NCI-H226 (cell line): Measurements from ENCODE around the gene AQP9.

Experiments used
- DNase-seq: peaks from one replicate; pipeline ENCODE4 v3.0.0-alpha.2; 2015

The AQP9 gene

DNA sequence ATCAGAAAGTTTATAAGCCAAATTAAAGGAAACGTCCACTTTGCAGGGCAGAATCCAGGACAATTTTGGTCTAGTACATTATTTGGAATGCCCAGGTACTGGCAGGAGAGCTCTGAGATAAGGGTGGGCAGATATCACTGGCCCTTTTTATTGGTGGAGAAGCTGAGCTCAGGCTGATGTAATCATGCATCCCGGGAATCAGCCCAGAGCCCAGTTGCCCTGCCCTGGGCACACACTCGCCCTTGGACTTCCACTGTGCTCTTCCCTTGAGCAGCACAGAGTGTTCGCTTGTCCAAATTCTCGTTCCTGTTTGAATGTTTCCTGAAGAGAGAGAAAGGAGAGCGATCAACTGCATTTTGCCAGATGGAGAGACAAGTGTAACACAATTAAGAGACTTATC is 3.7 kb downstream of the AQP9 start:
- DNase-seq = no peak

DNA sequence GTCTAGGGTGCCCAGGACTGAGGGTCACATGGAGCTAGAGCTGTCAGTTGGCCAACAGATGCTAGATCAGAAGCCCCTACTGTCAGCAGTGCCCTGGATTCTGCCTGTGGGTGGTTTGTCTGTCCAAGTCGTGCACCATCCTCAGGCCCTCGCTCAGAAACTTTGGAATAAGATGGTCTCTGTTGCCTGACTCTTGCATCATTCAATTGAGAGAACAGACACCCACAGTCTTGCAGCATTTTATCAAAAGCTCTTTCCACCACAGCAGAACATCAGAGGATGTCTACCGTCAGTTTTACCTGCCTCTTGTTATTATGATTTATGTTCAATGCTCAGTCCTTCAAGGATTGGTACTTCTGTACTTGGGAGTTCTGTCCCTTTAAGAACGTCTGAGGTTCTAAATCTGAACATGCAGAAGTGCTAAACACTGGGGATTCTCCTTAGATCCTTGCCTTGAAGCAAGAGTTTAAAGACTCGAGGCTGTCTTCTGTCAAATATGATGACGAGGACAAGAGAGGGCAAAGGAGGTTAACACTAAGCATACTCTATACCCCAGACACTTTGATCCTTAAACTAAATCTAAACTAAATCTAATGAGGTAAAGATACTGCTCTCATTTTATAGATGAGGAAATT is 4.8 kb downstream of the AQP9 start:
- no peak for DNase-seq

DNA sequence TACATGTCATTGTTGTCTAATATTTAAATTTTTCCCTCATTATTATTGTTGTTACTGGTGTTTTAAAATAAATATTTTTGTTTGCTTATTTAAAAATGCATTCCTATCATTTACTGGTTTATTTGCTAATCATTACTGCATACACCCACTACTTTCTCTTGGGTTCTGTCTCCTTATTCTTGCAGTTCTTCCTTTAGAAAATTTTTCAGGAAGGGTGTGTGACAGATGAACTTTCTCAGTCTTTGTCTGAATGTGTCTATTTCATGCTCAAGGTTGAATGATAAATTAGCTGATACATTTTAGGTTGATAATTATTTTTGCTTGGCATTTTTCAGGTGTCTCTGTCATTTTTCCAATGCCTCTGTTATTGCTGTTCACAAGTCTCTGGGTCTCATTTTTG is 7.4 kb downstream of the AQP9 start:
- DNase-seq = no peak

DNA sequence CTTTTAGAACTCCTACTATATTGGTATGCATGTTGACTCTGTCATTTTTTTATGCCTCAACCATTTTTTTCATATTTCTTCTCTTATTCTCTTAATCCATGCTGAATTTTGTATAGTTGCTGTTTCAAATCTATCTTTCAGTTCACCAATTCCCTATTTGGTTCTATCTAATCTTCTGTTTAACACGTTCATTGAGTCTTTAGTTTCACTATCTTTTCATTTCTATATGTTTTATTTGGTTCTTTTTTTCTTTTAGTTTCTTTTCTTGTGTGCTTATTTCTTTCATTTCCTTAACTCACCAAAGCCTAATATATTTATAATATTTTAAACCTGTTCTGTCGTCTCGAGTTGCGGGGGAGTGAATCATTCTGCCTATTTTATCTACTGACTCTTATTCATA is 8.0 kb downstream of the AQP9 start:
- no peak for DNase-seq

DNA sequence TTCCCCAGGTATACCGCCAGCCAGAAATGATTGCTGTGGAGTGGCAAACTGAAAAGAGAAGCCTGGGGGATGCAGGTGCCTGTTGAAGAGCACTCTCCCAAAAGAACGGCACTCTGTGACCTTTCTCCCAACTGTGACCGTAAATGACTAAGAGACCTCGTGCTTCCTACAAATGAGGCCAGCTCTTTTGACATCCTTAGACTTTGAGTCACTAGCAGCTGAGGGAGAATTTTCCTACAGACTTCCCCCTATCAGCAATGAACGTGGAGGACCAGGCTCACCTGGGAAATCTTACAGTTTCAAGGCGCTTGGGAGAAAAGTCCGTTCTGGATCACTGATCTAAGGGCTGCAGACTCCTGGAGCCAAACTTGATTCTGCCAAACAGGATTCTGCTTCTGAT is 8.6 kb downstream of the AQP9 start:
- no peak for DNase-seq

DNA sequence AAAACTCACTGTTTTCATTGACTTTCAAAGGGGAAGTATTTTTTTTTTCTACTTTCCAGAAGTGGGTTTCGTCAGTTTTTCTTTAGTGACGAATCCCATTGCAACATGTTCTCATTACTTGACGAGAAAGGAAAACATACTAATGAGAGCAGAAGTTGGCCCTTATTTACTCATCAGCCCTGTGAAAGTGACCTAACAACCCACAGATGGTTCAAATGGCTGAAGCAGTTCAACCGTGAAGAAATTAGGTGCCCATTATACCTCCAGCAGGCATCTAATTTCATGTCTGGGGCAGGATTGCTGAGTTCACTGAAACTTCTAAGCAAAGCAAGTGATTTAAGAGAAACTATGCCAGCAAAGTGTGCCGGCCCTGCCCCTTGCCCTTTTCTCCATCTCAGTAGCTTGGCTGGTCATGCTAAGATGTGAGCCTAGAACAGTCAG is 9.0 kb downstream of the AQP9 start:
- no peak for DNase-seq

DNA sequence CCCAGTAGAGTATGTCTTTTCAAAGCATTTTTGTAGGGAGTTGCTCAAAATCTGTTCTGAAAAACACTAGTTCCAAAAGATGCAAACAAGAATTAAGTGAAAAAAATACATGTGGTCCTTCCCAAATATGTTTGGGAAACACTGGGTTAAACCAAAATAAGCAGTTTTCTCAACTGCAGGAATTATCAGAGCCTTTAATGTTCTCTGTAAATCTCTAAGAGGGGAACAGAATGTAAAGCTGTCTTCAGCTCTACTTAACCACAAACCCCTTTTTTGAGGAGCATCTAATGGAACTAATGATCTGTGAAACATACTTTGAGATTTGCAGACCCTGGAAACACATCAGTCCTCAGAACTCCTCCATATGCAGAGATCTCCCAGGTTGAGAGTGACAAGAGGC is 9.9 kb downstream of the AQP9 start:
- DNase-seq = no peak

DNA sequence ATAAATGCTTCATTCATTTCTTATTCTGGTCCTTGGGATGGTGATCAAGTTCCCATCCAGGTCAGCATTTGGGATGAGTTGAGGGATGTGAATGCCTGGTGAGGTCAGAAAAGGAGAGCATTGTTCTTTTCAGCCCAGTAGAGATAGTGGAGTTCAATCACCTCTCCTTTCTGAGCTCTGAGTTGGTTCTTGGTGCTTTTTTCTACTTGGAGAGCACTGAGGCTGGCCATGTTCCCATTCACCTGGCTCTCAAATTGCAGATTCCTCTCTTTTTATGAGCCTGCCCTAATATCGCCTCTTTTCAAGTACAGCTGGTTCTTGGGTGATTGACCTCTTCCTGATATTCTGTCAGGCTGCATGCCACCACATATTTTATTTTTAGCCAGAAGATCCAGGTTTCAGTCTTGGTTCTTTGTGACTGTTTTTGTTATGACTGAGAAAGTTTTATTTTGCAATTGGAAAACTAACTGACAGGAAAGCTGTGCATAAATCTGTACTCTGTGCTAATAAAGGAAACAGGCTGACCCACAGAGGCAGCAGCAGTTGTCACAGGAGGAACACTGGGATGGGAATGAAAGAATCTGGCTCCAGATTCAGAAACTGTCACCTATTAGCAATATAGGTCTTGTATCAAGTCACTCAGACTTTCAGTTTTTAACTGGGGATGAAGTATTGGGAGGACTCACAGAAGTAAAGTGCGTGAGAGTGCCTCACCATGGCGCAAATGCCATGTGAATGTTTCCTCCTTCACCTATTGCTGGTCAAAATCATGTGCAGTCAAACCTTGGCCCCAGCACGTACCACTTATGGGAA is 10.7 kb downstream of the AQP9 start:
- no peak for DNase-seq

DNA sequence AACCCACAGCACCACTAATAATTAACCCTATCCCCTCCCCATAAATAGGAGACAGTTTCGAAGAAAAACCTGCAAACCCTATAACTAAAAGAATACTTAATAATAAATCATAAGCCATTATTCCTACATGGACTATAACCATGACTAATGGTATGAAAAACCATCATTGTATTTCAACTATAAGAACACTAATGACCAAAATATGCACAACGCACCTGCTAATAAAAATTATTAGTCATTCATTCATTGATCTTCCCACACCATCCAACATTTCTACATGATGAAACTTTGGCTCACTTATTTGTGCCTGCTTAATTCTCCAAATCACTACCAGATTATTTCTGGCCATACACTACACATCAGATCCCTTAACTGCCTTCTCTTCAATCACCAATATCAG is 16.6 kb downstream of the AQP9 start:
- DNase-seq = no peak

DNA sequence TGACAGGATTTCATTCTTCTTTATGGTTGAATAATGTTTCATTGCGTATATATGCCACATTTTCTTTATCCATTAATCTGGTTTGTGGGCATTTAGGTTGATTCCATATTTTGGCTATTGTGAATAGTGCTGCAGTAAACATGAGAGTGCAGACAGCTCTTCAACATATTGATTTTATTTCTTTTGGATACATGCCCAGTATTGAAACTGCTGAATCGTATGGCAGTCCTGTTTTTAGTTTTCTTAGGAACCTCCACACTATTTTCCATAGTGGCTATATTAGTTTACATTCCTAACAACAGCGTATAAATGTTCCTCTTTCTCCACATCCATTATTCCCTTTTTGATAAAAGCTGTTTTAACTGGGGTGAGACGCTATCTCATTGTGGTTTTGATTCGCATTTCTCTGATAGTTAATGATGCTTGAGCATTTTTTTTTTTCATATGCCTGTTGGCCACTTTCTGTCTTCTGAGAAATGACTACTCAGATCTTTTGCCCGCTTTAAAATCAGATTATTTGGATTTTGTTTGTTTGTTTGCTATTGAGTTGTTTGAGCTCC is 21.7 kb downstream of the AQP9 start:
- no peak for DNase-seq

DNA sequence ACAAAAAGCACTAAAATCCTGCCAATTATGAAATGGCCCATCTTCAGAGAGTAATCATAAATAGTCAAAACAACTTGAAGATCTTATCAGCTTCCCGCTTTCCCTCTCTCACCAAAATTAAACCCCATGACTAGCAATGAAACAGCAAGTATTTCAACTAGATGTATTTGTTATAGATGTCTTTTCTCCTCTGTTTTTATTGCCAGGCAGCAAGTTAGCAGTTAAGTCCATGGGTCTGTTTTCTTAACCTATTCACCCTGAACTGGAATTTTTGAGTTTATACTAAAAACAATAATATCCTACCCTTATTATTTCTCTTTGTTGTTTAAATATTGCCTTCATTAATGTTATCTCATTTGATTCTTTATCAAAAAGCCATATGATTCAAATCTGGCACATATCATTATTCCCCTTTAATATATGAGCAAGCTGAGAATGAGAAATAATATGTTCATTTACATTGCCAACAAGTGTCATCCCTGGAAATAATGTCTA is 23.3 kb downstream of the AQP9 start:
- no peak for DNase-seq

DNA sequence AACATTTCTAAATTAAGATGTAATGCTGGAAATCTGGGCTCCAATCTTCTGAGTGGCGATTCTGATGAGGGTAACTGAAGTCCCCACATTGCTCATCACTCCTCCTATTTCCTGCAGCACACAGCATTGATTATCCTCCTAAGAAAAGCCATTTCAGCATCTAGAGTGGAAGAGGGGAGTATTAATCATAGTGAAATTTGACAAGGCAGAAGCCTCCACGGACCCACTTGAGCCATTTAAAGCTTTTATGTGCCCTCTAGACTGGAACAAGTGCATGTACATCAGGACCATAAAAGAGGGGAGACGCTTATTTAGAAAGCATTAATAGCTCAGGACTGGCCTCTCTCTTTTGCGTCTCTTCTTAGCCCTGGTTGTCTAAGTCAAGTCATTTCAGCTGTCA is 25.8 kb downstream of the AQP9 start:
- DNase-seq = no peak

DNA sequence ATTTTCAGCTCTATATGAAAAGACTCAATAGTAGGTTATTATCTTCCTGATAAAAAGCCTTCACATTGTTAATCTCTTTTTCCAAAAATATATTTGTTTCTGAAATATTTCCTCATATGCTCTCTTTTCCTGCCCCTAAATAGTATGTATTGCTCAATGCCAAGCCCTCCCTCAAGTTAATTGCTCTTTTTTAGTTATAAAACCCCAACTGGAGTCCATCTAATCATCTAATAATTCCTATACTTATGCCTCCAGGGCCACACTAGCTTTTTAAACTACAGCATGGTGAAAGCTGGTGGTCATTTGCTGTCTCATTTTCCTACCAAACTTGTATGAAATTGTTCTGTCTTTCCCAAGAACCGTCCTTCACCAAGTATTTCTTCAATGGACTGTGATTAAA is 26.7 kb downstream of the AQP9 start:
- no peak for DNase-seq

DNA sequence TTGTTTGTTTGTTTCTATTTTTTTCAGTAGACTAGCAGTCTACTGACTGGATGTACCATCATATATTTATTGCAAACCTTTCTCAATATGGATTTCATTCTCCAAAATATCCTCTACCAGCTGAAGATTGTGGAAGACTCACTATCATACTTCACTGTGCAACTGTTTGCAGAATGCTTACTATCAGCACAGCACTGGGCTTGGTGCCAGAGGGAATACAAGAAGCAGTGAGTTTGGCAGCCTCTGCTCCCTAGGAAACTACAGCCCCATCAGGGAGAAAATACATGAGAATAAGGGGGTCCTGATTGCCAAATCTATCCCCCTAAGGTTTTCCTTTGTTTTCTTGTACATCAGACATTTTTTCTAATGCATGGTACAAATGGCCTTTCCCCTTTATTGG is 27.5 kb downstream of the AQP9 start:
- peak; percentile 75 for DNase-seq

DNA sequence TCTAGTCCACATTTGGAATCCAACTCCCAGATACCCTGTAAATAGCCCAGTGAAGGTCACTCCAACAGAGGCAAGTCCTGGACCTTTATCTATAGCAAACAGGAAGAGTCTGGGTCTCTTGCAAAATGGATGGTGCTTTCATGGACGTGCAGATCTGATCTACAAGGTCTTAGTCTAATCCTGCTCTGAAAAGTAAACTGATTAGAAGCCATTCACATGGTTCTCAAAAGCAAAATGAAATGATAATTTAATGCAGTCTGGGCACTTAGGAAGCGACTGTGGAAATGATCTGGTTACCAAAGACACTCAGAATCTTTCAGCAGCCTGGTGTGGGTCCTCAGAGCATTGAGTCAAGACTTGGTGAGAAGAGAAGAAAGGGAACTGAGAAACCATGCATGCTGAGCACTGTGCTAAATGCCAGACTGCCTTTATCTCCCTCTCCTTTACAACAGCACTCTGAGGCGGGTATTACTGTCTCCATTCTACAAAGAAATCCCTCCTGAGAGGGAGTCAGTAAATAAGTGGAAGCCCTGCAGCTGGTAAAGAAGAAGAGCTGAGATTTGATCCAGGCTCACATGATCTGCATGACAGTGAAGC is 29.0 kb downstream of the AQP9 start:
- no peak for DNase-seq

DNA sequence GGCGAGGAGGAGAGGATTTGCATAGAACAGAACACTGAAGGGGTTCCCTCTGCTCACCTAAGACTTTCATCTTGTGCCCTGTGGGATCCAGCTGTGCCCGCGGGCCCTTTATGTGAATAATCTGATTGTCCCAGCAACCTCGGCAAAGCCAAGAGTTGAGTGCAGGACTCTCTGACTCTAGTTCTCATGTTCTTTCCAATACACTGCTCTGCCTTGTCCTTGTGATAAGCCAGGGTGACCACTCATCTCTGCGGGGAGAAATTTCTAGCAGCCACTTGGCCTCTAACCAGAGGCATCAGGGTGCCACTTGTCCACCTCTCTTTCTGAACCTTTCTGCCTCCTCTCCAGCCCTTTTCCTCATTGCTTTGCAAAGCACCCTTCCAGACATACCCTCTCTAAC is 31.8 kb downstream of the AQP9 start:
- no peak for DNase-seq

DNA sequence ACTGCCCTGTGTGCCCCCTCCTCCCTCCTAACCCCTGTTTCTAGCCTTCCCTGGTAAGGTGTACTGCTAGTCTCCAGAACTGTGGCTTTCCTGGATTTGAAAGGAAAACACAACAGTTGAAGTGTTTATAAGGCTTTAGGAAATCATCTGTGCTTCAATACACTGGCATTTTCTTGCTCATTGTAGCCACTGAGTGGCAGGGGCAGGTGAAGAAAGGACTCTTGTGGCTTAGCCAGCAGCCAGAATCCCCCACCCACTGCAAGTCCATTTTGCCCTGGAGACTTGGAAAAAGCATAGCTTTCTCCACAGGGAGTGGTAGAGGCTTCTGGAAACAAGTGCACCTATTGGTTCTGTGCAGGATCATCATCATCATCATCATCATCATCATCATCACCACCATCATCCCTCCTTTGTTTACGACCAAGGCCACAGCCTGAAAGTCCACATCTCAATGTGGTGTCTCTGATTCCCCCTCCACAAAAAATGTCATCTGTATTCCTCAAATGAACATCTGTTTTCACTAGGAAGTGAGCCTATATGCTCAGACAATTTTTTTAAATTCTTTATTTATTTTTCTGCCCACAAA is 33.4 kb downstream of the AQP9 start:
- DNase-seq = no peak

DNA sequence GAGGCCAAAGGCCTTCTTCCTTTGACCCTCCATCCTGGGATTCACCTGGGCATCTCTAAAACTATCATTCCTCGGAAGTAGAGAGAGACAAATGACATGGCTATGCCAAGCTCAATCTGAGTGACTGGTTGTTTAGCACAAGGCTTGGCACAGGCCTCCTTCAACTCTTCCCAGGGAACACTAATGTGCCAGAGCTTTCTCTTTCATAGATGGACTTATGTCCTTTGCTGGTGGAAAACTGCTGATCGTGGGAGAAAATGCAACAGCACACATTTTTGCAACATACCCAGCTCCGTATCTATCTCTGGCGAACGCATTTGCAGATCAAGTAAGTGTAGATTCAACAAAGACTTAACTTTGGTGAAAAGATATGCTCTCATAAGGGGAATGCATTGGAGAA is 36.5 kb downstream of the AQP9 start:
- no peak for DNase-seq

DNA sequence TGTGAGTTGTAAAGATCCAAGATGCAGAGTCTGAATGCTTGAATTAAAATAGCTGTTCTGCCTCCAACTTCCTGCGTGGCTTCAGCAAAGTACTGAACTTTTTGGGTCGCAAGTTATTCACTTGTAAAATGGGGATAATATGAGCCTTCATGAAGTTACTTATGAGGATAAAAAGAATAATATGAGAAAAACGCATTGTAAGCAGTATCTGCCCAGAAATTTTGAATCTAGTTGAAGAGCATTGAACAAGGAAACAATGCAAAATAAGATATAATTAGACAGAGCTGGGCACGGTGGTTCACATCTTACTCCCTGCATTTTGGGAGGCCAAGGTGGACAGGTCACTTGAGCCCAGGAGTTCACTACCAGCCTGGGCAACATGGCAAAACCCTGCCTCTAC is 37.8 kb downstream of the AQP9 start:
- DNase-seq = no peak

DNA sequence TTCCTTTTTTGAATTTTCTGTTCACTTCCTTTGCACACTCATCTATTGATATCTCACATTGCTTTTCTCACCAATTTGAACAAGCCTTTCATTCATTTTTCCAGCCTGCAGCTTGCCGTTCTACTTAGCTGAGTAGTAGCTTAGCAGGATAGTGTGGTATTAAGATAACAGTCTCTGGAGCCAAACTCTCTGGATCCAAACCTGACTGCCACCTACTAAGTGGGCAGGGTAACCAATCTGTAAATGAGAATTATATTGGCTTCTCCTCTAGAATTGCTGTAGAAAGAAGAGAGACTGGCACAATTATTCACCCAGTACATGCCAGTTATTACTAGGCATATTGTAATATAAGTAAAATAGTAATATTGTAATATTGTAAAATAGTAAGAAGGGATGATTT is 40.5 kb downstream of the AQP9 start:
- no peak for DNase-seq

DNA sequence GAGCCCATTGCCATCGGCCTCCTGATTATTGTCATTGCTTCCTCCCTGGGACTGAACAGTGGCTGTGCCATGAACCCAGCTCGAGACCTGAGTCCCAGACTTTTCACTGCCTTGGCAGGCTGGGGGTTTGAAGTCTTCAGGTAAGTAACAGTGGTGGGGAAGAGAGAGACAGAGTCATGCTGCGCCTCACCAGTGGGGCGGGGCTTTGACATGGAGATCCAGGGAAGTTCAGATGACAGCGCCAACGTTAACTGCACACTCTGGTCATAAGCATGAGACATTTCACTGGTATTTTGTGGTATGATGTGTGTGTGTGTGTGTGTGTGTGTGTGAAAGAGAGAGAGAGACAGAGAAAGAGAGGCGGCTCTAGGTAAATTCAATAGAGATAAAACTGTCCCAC is 41.0 kb downstream of the AQP9 start:
- DNase-seq = peak; percentile 75

DNA sequence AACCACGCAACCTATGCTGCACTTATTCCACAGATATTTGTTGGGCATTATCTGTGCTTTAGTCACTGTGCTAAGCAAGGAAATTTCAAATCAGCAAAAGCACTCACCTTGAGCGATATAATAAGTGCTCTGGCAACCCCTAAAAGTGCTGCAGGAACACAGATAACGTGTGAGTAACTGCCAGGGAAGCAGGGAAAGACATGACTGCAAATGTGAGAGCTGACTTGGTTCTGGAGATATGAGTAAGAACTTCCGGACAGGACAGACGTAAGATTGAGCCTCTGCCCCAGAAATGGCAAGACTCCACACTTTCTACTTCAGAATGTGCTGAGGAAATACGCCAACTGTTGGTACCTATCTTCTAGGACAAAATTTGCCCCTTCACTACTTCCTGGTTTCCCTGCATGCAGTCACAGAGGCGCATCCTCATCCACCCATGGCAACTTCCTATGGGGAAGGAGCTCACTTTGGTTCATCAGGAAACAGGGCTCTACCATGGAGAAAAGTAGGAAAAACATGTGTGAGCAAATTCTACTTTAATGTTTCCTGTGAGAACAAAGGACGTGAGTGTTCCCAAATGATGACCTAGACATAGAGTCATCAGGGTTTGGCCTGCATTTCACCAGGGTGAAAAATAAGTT is 41.7 kb downstream of the AQP9 start:
- peak; percentile 96 for DNase-seq
